Measurements from ENCODE around the gene RAG1.

- TF ChIP-seq CTCF (IDR thresholded peaks at IDR 0.05; ENCODE audit: low read length) (no peak), EZH2 (optimal IDR thresholded peaks at IDR 0.05; ENCODE audit: low read depth, low read length) (no peak)
These were observed 49.9 kb downstream of the RAG1 start for GRCh38 chr11:36617543-36618362.
